Lower leg skin (tissue), 3 donors: ENCODE measurements around the gene NAGS.

Experiments
- CTCF ChIP-seq, 3 donors: fragments of 450-650 bp; IDR thresholded peaks; one replicate each; pipeline ENCODE4 v1.5.1; 2016; ENCODE audit warnings: antibody characterized with exemption in 3 of 3, mild to moderate bottlenecking in 3 of 3, moderate library complexity in 2 of 3
- POLR2A ChIP-seq, 2 donors: fragments of 450-650 bp; IDR thresholded peaks; one replicate each; pipeline ENCODE4 v1.6.1; 2016 to 2017; ENCODE audit warnings: antibody characterized with exemption in 2 of 2, mild to moderate bottlenecking in 1 of 2, moderate library complexity in 1 of 2

- no peak for TF ChIP-seq CTCF (IDR thresholded peaks at IDR 0.05)
- no peak for TF ChIP-seq POLR2A (IDR thresholded peaks at IDR 0.05)
Measured at GRCh38 chr17:44014133-44014436, 9.7 kb downstream of the NAGS start.
